K562 (cell line): Measurements from ENCODE around the gene EPGN. TPM values are rescaled to one million over a fixed set of nuclear protein-coding genes. Genes with fewer than 3 reads are reported as not detected.

ENCODE experiments used
- CBX1 ChIP-seq: sonication (generic); IDR thresholded peaks from 2 replicates; pipeline ENCODE4 v1.6.1; 2016; ENCODE audit warnings: antibody characterized with exemption, low read depth, mild to moderate bottlenecking
- CLOCK ChIP-seq: fragments of 250-450 bp; sonication (Bioruptor Pico); IDR thresholded peaks from 2 replicates; pipeline ENCODE4 v1.4.0; 2020; ENCODE audit warnings: mild to moderate bottlenecking, moderate library complexity, borderline replicate concordance
- EGR1 ChIP-seq: fragments of 450-650 bp; conservative IDR thresholded peaks from 2 replicates; pipeline ENCODE4 v1.6.1; 2017; ENCODE audit warnings: mild to moderate bottlenecking
- HDAC3 ChIP-seq: fragments of 450-650 bp; IDR thresholded peaks from 2 replicates; pipeline ENCODE4 v1.6.1; 2018; ENCODE audit warnings: borderline replicate concordance, mild to moderate bottlenecking, moderate library complexity; ENCODE audit not compliant: partially characterized antibody
- HNRNPLL ChIP-seq: fragments of 200-400 bp; formaldehyde crosslinking; IDR thresholded peaks from 2 replicates; pipeline ENCODE4 v1.6.1; 2017; ENCODE audit warnings: low read length, low read depth, mild to moderate bottlenecking; ENCODE audit not compliant: poor library complexity, severe bottlenecking
- KLF1 ChIP-seq: fragments of 450-650 bp; IDR thresholded peaks from 2 replicates; pipeline ENCODE4 v1.6.1; 2016; ENCODE audit warnings: missing genetic modification characterization, missing compliant biosample characterization
- PPARD ChIP-seq: fragments of 250-450 bp; sonication (Bioruptor Pico); IDR thresholded peaks from 2 replicates; pipeline ENCODE4 v1.8.0; 2022; ENCODE audit warnings: inconsistent platforms, mild to moderate bottlenecking, moderate library complexity
- RBM39 ChIP-seq: fragments of 200-400 bp; formaldehyde crosslinking; optimal IDR thresholded peaks from 2 replicates; pipeline ENCODE3; 2018; ENCODE audit warnings: low read depth, low read length
- SIN3B ChIP-seq: fragments of 450-650 bp; IDR thresholded peaks from 2 replicates; pipeline ENCODE4 v1.6.1; 2017; ENCODE audit warnings: low read depth, mild to moderate bottlenecking, moderate library complexity
- TCF15 ChIP-seq: fragments of 250-450 bp; sonication (Bioruptor Pico); IDR thresholded peaks from 2 replicates; pipeline ENCODE4 v1.8.0; 2022; ENCODE audit warnings: moderate library complexity, mild to moderate bottlenecking, inconsistent platforms
- ZBTB1 ChIP-seq: sonication (generic); formaldehyde crosslinking; IDR thresholded peaks from 2 replicates; pipeline ENCODE4 v1.8.1; 2023; ENCODE audit warnings: missing genetic modification reagents, low read depth, mild to moderate bottlenecking, borderline replicate concordance
- ZBTB17 ChIP-seq: fragments of 450-650 bp; formaldehyde crosslinking; IDR thresholded peaks from 2 replicates; pipeline ENCODE4 v1.4.0; 2020; ENCODE audit warnings: mild to moderate bottlenecking
- ZNF512 ChIP-seq: IDR thresholded peaks from 2 replicates; pipeline ENCODE4 v1.6.1; 2016; ENCODE audit warnings: missing genetic modification characterization, missing compliant biosample characterization
- polyA plus RNA-seq, 8 experiments: library from polyadenylated mRNA; depleted of rRNA in 4 of 8; stranded (reverse) in 5 of 8; unstranded in 3 of 8; fragments of >200 nt; fragmentation: Nextera tagmentation in 2 of 8; fragmentation: Illumina TruSeq in 1 of 8; extraction: Ambion mirVana in 2 of 8; extraction: Trizol in 1 of 8; gene quantifications; 2 replicates each; pipeline versions ENCODE4 v1.2.1 to v1.2.3, GENCODE V29; 2011 to 2014; ENCODE audit warnings: inconsistent platforms in 1 of 8, missing spikeins in 1 of 8
- total RNA-seq, 7 experiments: library from RNA; depleted of rRNA in 6 of 7; stranded (reverse); fragments of >200 nt in 6 of 7; fragmentation: Illumina TruSeq in 2 of 7; extraction: Trizol in 2 of 7; gene quantifications; 2 replicates each; pipeline versions ENCODE4 v1.2.1 to v1.2.3, GENCODE V29; 2011 to 2021; ENCODE audit warnings: low replicate concordance in 1 of 7
- TF ChIP-seq, protein P1 (sequence below): fragments of 450-650 bp; IDR thresholded peaks from 2 replicates; pipeline ENCODE4 v1.6.1; 2016; ENCODE audit warnings: low read depth

EPGN gene
- total and polyA plus RNA-seq, 9 of the 15 experiments (the other 6 are each of a cell fraction or from before 2014, with no cell fraction given), result 0.10 to 0.56 TPM; not detected in 7

DNA sequence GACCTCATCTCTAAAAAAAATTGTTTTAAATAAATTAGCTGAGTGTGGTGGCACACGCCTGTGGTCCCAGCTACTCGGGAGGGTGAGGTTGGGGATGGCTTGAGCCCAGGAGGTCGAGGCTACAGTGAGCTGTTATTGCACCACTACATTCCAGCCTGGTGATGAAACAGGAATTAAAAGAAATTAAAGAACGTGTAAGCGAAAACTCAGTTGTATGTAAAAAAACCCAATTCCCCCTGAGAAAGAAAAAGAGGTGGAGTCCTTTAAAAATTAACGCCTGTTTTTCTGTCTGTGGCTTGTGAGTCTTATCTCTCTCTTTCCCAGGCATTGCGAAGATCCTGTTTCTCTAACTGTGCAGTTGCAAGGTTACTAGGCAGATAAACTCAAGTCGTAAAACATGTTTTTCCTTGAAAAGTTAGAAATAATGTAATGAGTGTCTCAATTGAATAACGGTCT is 22.1 kb downstream of the EPGN start (continued):
- no peak for TF ChIP-seq RBM39
- TF ChIP-seq HNRNPLL, result peak; percentile 50
- TF ChIP-seq SIN3B, result no peak
- no peak for TF ChIP-seq ZBTB17 (CRISPR knock-in tag)
- TF ChIP-seq EGR1, result no peak
- TF ChIP-seq KLF1 (tag), result no peak
- TF ChIP-seq PPARD (CRISPR knock-in tag), result no peak
- TF ChIP-seq ZBTB1 (CRISPR knock-in tag), result no peak
- TF ChIP-seq TCF15 (CRISPR knock-in tag), result no peak
- 0 out of 2 replicates have a peak, but pooled peaks have one; percentile 34 for TF ChIP-seq CBX1
- TF ChIP-seq CLOCK (CRISPR knock-in tag), result no peak
- peak; percentile 18 for TF ChIP-seq HDAC3
- TF ChIP-seq ZNF512 (tag), result no peak
- TF ChIP-seq, protein P1, sequence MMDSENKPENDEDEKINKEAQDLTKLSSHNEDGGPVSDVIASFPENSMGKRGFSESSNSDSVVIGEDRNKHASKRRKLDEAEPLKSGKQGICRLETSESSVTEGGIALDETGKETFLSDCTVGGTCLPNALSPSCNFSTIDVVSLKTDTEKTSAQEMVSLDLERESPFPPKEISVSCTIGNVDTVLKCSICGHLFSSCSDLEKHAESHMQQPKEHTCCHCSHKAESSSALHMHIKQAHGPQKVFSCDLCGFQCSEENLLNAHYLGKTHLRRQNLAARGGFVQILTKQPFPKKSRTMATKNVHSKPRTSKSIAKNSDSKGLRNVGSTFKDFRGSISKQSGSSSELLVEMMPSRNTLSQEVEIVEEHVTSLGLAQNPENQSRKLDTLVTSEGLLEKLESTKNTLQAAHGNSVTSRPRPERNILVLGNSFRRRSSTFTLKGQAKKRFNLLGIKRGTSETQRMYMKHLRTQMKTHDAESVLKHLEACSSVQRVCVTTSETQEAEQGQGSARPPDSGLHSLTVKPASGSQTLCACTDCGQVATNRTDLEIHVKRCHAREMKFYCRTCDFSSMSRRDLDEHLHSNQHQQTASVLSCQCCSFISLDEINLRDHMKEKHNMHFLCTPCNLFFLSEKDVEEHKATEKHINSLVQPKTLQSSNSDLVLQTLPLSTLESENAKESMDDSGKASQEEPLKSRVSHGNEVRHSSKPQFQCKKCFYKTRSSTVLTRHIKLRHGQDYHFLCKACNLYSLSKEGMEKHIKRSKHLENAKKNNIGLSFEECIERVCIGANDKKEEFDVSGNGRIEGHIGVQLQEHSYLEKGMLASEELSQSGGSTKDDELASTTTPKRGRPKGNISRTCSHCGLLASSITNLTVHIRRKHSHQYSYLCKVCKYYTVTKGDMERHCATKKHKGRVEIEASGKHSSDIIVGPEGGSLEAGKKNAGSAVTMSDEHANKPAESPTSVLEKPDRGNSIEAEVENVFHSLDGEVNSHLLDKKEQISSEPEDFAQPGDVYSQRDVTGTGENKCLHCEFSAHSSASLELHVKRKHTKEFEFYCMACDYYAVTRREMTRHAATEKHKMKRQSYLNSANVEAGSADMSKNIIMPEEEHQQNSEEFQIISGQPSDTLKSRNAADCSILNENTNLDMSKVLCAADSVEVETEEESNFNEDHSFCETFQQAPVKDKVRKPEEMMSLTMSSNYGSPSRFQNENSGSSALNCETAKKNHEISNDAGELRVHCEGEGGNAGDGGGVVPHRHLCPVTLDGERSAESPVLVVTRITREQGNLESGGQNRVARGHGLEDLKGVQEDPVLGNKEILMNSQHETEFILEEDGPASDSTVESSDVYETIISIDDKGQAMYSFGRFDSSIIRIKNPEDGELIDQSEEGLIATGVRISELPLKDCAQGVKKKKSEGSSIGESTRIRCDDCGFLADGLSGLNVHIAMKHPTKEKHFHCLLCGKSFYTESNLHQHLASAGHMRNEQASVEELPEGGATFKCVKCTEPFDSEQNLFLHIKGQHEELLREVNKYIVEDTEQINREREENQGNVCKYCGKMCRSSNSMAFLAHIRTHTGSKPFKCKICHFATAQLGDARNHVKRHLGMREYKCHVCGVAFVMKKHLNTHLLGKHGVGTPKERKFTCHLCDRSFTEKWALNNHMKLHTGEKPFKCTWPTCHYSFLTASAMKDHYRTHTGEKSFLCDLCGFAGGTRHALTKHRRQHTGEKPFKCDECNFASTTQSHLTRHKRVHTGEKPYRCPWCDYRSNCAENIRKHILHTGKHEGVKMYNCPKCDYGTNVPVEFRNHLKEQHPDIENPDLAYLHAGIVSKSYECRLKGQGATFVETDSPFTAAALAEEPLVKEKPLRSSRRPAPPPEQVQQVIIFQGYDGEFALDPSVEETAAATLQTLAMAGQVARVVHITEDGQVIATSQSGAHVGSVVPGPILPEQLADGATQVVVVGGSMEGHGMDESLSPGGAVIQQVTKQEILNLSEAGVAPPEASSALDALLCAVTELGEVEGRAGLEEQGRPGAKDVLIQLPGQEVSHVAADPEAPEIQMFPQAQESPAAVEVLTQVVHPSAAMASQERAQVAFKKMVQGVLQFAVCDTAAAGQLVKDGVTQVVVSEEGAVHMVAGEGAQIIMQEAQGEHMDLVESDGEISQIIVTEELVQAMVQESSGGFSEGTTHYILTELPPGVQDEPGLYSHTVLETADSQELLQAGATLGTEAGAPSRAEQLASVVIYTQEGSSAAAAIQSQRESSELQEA, result no peak
